Measurements from ENCODE around the gene NTRK3.

Gene NTRK3

DNA sequence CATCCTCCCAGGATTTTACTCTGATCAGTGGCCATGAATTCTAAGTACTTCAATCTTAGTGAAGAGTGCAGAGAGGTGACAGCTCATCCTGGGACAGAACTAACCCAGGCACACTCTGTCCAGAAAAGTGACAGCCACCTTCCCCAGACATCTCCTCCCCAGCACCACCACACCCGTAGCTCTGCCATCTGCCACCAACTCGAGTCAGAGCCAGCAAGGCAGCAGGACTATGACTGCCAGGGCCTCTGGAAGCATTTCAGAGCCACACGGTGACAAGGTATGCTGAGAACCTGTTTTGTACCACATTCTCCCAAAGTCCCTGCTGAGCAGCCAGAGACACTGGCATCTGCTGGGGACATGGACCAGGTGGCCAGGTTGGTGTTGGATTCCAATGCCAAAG is 71.0 kb downstream of the NTRK3 start:
- no peak for DNase-seq (ENCODE audit: low read depth in 1 of 2, low spot score in 1 of 2)

DNA sequence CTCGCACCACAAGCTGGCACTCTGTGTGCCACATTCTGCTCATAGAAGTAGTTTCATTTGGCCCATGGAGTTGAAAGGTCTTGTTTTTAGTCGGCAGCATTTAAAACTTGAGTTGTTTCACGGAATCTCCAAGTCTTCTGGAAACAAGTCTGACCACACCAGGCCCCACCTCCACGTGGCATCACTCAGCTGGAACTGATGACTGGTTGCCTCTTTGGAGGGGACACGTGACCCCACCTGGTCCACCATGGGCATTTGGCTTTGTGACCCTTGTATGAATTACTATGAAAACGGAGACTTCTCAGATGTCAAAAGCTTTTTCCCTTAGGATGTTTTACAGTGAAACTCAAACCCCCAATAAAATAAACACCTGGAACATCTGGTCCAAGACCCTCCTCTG is 74.9 kb downstream of the NTRK3 start:
- no peak for DNase-seq (ENCODE audit: low read depth in 1 of 2, low spot score in 1 of 2)

DNA sequence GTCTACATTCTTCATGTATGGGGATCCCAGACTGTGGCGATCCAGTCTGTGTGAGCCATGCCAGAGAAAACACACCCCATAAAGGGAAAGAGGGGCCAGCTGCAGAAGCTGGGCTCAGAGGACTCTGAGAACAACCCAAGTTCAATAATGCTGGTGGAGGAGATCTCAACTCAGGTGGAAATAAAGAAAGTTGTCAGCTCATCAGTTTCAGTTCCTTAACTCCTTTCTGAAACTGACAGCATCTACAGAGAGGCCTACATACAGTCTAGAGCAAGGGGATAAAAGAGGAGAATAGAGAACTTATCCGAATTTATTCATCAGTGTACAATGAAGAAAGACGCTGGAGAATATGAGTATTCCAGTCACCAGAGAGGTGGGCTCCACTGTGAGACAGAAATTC is 77.0 kb downstream of the NTRK3 start:
- DNase-seq (ENCODE audit: low read depth in 1 of 2, low spot score in 1 of 2) = no peak

DNA sequence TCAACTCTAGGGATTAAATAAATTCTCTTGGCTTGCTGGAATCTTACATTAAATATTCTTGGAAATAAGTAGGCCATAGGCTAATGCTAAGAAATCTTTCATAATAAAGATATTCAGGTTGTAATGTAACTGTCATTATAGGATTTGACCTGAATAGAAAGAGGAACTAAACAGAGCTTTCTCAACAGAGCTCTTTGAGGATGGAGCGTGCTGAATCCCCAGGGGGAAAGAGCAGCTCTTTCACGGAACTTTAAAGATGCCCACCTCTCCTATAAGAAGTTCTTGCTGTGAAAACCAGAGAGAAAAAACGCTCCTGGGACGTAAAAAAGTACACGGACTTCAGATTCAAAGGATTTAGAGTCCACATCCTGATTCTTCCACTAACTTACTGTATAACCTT is 77.9 kb downstream of the NTRK3 start:
- DNase-seq (ENCODE audit: low read depth in 1 of 2, low spot score in 1 of 2) = no peak

DNA sequence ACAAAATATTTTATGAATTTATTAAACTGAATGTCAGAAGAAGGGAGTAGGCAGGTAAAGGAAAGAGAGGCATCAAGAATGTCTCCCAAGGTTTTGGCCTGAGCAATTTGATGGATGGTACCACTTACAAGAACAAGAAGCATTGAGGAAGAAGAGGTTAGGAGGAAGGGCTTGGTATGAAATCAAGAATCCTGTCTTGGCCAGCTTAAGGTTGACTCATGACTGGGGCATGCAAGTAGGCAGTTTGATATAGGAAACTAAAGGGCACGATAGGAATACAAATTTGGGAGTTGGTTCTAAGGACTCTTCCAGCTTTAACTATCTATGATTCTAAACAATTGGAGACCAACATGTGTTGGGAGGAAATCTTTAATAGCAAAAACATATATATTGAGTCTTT is 79.1 kb downstream of the NTRK3 start:
- DNase-seq (ENCODE audit: low read depth in 1 of 2, low spot score in 1 of 2) = no peak

- no peak for DNase-seq (ENCODE audit: low read depth in 1 of 2, low spot score in 1 of 2)
These were observed 82.0 kb downstream of the NTRK3 start for GRCh38 chr15:88174571-88174970.

GRCh38 chr15:88166082-88166993 is 90.2 kb downstream of the NTRK3 start:
- no peak for DNase-seq (ENCODE audit: low read depth in 1 of 2, low spot score in 1 of 2)

GRCh38 chr15:88161636-88162035 is 94.9 kb downstream of the NTRK3 start:
- DNase-seq (ENCODE audit: low read depth in 1 of 2, low spot score in 1 of 2) = no peak

DNA sequence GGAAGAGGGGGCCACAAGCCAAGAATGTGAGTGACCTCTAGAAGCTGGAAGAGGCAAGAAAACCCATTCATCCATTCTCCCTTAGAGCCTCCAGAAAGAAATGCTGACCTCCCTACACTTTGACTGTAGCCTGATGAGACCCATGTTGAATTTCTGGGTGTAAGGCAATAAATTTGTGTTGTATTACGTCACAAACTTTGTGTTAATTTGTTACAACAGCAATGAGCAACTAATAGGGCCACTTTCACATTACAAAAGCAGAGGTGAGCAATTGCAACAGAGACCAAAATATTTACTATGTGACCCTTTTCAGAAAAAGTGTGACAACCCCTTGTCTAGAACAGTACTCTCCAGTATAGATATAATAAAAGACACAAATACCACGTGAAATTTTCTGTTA is 101.2 kb downstream of the NTRK3 start:
- no peak for DNase-seq (ENCODE audit: low read depth in 1 of 2, low spot score in 1 of 2)

- no peak for DNase-seq (ENCODE audit: low read depth in 1 of 2, low spot score in 1 of 2)
These were observed 103.9 kb downstream of the NTRK3 start for GRCh38 chr15:88152672-88153071.

DNA sequence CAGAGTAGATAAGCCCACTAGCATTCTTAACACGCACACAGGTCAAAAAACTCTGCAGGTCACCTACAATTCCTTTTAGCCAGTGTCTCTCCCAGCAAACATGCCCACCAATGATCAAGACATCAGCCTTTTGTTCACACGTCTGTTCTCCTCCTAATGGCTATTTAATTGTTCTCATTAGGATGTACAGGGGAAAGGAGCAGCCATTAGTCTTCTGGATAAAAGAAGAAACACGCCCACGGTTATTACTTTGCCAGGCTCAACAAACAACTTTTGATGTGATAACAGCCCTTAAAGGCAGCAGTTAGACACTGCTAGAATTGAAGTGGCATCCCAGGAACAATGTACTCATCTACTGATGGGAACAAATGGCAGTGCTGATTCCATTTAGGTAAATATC is 108.8 kb downstream of the NTRK3 start:
- no peak for DNase-seq (ENCODE audit: low read depth in 1 of 2, low spot score in 1 of 2)

GRCh38 chr15:88144921-88145653 is 111.5 kb downstream of the NTRK3 start:
- no peak for DNase-seq (ENCODE audit: low read depth in 1 of 2, low spot score in 1 of 2)

GRCh38 chr15:88142121-88142520 is 114.4 kb downstream of the NTRK3 start:
- DNase-seq (ENCODE audit: low read depth in 1 of 2, low spot score in 1 of 2) = no peak

DNA sequence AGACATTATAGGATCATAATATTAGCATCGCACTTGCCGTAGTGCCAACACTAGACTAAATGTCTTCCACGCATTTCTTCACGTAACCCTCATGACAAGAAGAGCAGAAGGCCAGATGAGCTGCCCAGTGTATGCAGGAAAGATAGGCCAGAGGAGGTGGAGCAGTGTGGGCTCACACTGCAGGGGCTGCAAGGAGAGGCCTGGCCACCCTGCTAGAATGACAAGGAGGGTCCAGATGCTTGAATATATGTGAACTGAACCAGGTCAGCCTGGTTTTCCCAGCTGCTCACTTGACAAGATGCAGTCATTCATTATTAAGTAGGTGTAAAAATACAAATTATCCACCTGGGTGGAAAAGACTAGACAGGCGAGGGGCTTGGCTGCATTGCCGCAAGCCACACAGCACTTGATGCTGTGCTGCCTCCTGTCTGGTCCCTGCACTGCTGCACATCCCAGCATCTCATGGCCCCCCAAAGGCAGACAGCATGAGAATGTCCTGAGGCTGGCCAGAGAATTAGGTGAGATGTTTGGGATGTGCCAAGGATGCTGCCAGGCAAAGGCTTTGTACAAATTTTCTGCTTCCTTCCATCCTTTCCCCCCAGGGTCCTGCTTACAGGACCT is 115.2 kb downstream of the NTRK3 start:
- no peak for DNase-seq (ENCODE audit: low read depth in 1 of 2, low spot score in 1 of 2)

DNA sequence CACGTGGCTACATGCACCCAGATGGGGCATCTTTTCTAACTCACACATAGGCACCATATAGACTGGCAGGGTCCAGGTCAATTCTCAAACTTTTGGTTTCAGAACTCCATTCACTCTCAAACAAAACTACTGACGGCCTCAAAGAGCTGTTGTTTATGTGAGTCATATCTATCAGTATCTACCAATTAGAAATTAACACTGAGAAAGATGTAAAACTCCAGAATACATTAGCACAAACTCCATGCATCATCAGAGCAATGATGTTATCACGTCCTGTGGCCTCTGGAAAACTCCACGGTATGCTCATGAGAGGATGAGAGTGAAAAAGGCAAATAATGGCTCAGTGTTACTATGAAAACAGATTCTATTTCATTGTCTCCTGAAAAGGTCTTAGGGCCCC is 116.1 kb downstream of the NTRK3 start:
- no peak for DNase-seq (ENCODE audit: low read depth in 1 of 2, low spot score in 1 of 2)

DNA sequence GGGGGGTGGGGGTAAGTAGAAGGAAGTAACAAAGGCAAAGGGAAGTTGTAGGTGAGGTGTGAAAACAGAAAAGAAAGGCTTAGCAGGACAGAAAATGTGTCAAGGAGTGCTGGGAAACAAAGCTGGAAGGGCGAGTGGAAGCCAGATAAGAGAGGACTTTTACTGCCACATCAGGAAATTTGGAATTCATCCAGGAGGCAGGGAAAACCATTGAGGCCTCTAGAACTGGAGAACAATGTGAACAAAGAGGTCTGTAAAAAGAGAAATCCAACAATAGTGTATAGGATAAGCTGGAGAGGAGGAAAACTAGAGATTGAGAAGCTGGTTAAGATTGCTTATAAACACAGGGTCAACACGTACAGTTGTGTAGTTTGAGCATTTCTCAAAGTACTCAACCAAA is 116.6 kb downstream of the NTRK3 start:
- DNase-seq (ENCODE audit: low read depth in 1 of 2, low spot score in 1 of 2) = no peak

DNA sequence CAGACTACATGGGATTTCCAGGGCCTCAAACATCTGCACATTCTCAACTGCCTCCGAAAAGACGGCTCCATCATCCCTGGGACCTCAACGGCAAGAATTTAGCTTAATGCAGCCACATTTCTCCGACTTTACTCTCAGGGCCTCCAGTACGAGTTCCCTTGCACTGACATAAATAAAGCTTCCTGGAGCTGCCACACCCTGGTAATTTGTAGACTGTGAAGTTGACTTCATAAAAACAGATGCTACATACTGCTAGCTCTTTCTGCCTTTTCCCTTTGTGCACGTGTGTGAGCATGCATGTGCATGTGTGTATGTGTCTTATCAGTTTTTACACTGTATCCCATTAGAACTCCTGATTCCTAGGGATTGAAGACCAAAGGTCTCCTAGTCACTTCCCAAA is 122.7 kb downstream of the NTRK3 start:
- no peak for DNase-seq (ENCODE audit: low read depth in 1 of 2, low spot score in 1 of 2)

GRCh38 chr15:88132499-88132898 is 124.0 kb downstream of the NTRK3 start:
- DNase-seq (ENCODE audit: low read depth in 1 of 2, low spot score in 1 of 2) = no peak

- no peak for DNase-seq (ENCODE audit: low read depth in 1 of 2, low spot score in 1 of 2)
These were observed 124.6 kb downstream of the NTRK3 start for GRCh38 chr15:88131937-88132336.

DNA sequence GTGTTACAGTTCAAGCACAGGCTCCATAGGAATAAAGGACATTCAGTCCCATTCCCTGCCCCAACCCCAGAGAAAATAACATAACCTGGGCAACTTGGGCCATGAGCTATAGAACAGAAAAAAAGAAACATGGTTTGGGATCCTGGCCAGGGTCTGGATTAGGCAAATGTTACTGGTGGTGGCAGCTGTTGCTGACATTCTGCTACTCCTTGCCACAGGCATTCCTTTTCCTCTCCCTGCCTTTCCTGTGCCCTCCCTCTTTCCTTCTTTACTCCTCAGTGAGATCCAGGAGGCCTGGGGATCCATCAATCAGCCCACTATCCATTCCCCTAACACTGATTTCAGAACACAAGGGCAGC is 129.1 kb downstream of the NTRK3 start:
- no peak for DNase-seq (ENCODE audit: low read depth in 1 of 2, low spot score in 1 of 2)

GRCh38 chr15:88126695-88127431 is 129.7 kb downstream of the NTRK3 start:
- DNase-seq (ENCODE audit: low read depth in 1 of 2, low spot score in 1 of 2) = no peak

All from activated T-helper 1 cell treated with anti-CD3 and anti-CD28 coated beads, Interleukin-2, amount 50 U/mL, for 16 hours (primary cell).